GM21529 (cell line): ENCODE results near the gene DLG3.

Experiments used
- ATAC-seq: cut with Tn5 transposase; IDR thresholded peaks from one replicate; pipeline ENCODE4 v1.9.1; 2021; ENCODE audit not compliant: unreplicated experiment

DLG3 gene

DNA sequence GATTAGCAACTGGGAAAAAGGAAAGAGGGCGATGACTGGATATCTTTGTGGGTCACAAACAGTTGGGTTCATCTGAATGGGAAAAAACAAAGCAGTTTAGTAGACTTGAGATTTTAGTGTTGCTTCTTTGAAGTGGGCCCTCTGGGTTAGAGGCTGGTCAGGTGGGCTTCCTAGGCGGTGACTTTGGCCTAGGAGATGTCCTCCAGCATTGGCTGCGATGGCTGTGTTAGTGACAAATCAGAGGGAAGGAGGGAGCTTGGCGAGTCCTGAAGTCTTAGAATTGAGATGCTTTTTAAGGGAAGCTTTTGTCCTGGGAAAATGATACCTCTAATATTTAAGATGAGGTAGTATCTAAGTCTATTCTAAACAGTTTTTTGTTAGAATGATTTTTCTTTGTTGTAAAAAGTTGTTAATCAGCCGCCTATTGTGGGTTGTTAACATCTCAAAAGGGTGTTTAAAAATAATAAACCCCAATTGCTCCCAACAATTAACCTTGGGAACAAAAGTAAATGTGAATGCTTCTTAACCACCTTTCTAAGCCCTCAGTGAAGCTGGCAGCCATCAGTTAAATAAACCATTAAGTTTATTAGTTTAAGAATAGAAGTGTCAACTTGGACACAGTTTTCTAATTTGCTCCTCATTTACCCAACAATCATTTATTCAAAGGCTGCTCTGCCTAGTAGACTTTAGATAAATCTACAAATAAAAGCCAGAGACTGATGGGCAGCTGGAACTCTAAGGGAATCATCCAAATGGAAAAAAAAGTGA is 31.7 kb downstream of the DLG3 start:
- no peak for ATAC-seq

DNA sequence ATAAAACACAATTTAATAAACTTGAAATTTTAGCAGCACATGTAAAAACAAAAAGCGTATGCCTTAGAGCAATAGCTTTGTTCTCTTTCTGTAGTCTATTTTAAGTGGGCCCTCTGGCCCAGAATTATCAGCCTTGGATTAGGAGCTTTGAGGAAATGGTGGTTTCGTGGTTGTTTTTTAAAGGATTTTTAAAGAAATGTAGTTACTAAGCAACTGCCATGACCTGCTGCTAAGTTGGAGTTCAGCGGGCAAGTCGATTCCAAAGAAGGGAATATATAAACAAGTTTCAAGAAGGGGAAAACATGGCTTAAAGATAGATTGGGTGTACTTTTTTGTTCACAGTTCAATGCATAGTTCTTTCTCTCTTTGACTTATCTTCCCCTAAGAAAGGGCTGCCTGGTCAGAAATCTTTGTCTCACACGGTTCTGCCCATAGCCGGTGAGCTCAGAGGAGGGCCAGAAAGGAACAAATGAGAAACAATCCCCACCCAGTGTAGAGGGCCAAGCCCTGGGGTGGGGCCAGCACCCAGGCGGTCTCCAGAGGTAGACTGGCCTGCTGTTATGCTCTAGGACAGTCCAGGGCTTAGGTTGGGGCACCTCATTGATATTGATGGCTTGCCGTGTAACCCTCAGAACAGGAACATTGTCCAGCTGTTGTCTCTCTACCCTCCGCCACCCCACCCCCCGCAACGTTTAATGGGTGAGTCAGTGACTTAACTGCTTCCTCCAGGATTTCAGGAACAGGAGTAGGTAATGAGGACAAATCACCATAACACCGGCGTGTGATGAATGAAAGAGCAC is 32.5 kb downstream of the DLG3 start:
- no peak for ATAC-seq

DNA sequence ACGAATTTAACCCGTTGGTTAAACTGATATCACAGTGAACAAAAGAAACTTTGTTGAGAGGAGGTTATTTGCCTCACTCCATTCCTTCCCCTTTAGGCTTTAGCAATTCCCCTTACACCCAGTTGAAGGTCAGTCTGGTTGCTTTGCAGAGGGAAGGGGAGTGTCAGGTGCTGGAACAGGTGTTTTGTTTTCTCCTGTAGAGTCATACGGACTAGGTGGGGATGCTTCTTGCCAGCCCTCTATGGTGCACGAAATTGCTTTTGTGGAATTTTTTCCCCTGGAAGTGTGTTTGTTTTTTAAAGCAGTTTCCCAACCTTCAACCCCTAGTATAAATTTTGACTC is 33.1 kb downstream of the DLG3 start:
- ATAC-seq: no peak

DNA sequence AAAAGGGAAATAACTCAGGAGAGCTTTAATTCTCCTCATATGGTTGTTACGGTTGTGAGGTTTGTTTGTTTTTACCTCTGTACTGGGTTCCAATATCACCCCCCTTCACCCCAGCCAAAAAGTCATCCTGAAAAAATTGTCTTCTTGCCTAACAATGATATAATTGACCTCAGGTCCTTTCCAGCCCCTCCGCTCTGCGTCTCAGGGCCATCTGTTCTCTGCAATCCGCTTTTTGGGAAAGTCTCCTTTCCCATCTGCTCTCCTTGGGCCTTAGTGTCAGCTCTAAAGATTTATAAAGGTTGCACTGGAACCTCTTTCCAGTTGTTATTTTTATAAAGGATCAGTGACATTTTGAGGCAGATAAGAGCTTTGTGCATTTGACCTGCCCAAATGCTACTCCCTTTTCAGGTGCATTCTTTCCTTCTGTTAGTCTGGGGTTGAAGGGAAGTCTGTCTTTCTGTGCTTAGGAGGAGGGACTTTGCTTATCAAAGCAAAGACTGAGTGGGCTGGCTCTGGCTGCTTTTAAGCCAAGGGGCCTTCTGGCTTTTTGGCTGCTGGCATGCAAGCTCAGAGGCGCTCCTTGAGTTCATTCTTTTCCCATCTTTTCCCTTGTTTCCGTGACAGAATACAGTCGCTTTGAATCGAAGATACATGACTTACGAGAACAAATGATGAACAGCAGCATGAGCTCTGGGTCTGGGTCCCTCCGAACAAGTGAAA is 34.1 kb downstream of the DLG3 start:
- no peak for ATAC-seq

DNA sequence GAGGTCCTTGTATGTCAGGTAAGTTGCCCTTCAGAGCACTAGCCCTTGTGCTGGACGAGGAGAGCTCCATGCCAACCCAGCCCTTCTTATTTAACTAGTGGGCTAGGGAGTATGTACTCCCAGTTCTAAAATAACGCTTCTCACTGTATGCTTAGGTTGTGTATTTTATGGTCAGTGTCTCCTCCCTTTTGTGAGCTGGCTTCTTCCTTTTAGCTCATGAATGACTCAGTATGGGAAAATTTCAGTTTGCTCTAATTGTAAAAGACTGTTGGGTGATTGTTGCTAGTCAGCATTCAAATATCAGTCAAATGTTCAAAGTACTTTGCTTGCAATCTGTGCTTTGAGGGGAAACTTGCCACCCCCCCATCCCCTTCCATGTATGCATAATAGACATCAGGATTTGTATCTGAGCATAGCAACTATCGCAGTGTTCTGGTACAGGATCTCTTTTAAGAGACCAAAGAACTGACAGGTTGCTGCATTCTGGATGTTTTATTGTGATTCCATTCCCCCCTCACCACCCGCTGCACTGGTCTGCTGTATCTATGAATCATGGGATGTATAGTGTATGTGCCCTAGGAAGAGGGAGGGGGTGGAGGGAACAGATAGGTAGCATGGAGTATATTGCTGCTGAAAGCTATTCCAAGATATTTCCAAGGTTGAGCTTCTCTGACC is 34.7 kb downstream of the DLG3 start:
- ATAC-seq: no peak

DNA sequence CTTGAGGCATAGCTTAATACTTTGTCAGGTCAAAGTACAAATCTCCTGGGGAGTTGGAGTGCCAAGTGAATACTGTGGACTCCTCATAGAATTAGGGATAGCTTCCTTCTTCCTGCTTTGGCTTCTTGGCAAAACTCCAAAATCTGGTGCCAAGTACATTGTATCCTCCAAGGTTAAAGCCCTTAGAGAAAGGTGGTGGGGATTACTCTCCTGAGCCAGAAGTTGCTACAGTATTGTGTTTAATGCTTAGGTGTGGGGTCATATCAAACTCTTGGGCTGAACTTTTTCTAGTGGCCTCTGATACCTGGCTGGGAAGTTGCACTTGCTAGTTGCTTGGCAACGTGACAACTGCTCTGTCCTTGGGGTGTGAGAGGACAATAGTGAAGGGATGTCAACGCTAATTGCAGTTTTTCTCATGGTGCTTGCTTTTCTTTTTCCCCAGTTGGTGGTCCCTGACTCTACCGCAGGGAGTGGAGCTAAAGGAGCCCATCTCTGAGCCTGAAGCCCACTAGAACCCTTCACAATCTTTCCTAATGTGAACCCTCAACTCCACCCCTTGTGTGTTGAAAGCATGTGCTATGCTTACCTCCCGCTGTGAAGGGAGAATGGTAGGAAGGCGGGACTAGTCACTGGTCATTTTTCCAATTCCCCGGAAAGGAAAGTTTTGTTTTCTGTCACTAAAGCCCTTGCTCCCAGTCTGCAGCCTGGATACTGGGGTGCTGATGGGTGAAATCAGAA is 35.5 kb downstream of the DLG3 start:
- ATAC-seq: no peak

DNA sequence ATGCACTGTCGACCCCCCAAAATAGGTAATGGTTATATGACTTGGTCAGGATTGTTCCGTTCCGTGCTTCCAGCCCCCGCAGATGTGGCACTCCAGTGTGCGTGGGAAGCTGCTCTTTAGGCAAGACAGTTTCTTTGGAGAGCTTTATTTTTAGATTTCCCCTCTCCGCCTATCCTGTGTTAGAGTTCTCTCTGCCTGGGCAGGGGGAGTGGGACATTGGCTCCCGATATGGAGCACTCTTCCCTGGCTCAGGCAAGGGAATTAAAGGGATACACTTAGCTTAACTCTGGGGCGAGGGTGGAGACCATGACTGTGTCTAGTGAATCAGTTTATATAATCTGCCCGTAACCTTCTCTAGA is 36.0 kb downstream of the DLG3 start:
- no peak for ATAC-seq

DNA sequence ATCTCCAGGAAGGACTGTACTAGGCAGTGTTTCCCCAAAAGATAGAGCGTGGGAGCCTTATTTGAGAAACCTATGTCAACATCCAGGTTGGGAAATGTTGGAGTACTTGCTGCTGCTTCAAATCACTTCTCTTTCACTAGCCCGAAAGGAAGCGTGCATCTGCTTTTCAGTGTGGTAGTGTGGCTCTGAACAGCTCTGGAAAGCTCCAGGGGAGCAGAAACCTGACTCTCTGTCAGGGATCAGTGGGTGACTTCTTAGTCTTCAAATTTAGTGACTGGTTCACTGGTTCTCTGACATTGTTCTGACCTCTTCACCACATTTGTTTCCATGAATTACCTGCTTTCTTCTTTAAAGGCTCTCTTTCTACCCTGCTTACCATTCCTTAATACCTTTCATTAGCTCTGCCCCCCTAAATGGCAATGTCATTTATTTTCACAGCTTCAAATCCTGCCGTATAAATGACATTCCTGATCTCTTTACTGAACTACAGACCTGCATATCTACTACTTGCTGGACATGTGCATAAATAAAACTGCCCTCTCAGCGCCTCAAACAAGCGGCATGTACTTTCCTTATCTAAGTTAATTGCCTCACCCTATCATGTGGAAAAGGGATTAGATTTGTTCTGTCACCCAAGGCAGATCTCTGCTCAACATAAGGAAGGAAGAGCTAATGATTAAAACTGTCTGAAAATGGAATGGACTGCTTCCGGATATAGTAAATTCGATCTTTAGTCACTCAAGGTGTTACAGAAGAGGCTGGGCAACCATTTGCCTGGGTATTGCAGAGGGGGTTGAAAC is 37.0 kb downstream of the DLG3 start:
- no peak for ATAC-seq

DNA sequence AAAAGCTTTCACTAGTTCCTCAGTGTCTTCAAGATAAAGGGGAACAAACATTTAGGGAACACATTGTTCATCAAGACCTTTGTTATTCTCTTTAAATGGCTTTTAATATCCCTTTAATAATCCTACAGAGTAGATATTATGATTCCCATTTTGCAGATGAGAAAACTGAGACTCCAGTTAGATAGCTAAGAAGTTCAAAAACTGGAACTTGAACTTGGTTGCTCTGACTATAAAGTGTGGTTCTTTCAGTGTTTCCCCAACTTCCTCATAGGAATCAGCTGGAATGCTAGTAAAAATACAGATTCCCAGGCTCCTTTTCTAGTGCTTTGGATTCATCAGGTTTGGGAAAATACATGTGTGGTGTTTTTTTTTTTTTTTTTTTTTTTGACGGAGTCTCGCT is 37.7 kb downstream of the DLG3 start:
- no peak for ATAC-seq

DNA sequence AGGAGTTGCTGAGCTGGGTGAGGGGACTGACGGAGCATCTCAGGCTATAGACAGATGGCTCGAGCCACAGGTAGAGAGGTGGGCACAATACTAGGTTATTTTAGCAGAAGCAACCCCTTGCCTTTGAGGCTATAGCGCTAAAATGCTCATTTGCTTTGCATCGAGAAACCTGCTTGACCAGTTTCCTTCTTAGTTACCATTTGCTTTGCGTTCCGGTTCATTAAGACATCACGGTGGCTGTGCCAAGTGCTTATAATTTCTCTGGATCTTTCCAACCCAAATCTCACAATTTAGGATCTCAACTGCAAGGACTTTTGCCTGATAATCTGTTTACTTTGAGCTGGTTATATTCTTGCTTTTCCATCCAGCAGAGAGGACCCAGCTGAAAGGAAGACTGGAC is 40.8 kb downstream of the DLG3 start:
- ATAC-seq: no peak

DNA sequence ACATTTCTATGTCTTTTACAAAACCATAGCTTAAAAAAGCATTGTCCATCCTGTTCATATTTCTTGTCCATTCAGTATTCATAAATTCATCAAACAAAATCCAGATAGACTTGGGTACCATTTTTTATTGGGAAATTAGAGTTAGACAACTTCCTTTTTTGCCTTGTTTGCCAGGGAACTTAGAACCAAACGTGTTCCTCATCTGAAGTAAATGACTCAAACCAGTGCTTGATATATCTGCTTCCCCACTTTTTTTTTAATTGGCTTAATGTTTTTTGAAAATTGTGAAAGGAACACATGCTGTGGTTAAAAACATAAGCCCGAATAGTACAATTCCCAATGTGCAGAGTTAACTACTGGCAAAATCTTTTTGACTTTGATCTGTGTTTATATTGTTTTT is 44.2 kb downstream of the DLG3 start:
- ATAC-seq: no peak

DNA sequence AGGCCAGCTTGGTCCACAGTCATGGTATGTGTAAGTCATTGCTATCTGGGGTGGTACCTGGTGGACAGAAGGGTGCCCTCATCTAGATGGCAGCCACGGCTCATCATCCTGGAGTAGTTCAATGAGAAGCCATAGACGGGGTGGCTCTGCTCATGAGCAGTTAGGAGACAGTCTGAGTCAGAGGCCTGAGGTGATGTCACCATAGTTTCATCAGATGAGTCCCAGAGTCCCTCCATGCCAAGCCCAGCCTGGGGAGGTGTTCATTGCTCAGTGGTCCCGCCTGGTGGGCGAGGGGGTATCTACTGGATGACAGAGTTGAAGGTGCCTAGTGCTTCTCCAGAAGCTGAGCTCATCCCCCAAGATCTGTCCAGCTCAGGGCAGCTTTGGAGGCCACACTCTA is 49.8 kb downstream of the DLG3 start:
- no peak for ATAC-seq

DNA sequence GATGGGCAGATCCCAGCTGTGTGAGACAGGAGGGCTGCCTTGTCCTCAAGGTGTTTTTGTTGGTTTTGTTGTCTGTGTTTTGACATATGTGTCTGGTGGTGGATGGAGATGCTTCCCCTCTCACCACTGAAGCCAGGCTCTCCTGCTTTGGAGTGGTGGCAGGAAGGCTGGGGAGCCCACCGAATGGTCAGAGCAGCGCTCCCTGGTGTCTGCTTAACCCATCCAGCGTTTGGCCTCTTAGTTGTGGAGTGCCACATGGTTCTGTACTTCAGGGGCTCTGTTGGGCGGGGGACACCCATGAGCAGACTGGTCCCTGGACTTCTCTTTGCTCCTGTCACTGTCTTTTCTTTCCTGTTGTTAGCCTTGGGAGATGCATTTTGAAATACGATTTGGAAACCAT is 51.9 kb downstream of the DLG3 start:
- no peak for ATAC-seq

DNA sequence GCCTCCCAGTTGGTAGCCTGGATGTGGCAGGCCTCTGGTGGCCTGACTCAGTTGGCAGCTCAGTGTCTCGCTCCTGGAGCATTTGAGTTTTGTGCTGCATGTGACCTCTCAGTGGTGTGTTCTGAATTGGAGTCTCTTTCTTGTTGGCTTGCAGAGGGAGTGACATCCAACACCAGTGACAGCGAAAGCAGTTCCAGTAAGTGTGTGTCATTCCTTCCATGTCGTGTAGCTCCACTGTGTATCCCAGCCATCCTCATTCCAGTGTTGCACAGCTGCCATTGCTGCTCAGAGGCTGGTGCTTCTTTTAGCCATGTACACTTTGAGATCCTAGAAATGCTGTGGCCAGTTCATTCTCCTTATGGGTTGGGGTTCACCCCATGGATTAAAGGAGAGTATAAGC is 52.4 kb downstream of the DLG3 start:
- no peak for ATAC-seq

DNA sequence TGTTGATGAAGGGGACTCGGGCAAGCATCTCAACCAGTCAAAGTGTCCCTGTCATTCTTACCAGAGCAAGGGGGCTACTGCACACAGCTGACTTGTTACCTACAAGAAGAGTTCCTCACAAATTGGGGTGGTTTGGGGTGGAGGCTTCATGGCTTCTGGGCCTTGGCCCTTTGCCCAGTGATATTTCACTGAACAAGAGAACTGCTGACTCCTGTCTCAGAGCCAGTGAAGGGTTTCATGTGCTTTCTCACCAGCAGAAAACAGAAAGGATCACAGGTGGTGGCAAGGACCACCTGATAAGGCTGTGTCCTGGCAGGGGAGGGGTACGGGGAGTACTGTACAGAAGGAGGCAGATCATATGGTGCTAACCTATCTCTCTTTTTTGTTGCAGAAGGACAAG is 53.5 kb downstream of the DLG3 start:
- no peak for ATAC-seq

DNA sequence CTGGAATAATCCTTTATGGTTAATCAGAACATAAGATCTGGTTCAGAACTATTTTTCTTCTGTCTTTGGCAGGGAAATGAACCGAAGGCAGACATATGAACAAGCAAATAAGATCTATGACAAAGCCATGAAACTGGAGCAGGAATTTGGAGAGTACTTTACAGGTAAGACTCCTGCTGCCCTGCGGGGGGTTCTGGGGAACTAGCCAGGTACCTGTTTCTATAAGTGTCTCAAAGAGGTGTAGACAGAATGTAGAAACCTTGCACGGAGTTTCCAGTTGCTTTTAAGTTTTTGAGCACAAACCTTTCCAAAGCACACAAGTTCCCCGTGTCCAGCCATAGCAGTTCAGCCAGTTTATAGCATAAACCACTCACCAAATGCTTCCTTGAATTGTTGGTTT is 56.2 kb downstream of the DLG3 start:
- no peak for ATAC-seq

DNA sequence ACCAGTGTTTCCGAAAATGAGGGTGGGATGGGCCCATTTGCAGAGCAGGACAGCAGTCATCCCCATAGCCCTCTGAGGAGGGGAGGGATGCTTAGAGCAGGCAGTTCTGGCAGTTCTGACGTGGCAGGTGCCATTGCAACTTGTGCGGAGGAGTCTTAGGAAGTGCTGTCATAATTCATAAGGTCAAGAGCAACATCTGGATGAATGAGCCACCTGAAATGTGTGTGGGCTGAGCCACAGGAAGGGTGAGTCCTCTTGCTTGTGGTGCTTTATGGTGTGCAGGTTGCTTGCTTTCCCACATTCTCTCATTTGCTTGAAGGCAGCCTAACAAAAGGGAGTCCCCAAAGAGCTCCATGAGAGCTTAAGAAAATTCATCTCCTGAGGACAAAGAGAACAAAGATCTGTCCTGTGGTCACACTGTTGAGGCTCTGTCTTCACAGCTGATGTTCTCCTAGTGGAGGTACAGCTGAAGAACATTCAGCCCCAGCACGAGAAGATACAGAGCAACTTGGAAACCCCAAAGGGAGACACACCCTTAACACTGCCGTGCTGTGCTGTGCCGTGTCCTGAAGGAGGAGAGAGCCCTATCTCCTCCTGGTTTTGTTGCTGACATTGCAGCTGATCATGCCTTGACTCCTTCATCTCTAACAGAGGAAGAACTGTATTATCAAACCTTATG is 60.3 kb downstream of the DLG3 start:
- ATAC-seq: no peak

DNA sequence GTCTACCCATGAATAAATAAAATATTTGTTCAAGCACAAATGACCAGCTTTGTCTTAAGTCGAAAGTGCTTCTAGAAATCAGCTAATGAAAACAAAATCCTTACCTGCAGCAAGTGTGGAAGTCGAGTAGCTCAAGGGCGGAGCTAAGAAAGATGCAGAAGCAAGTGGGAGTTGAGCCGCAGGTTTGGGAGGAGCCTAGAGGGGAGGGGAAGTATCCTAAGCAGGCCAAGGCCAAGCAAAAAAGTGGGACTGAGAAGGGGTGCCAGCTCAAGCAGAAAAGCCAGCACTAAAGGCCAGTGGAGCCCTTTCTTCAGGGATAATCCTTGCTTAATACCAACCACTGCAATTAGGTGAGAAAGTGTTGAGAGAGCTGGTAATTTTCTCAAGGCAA is 60.8 kb downstream of the DLG3 start:
- ATAC-seq: no peak

DNA sequence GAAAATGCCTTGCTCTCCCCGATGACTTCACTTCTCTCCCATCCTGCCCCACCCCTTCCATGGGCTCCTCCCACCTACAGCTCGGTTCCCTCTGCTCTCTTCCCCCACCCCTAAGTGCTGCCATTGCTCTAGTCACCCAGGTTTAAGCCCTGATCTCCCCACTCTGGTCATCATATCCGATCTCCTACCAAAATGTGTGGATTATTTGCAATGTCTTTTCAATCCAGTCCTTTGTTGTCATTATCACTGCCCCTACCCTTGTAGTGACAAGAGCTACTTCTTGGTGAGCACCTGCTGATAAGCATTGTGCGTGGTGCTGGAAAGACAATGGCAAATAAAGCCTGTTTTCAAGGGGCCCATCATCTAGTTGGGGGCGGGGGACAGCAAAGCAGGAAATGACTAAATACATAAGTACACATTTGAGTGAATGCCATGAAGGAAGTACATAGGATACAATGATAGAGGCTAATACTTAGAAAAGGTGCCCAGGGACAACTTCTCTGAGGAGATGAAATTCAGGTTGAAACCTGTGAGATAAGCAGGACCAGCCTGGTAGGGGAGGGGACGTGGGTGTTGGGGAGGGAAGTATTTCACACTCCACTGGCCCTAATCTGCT is 63.8 kb downstream of the DLG3 start:
- ATAC-seq: peak; percentile 51
